ENCODE measurements around the gene TWNK.
A peak's percentile ranks its signal among the peaks of the same experiment; 100 is the strongest.

Gene TWNK

DNA sequence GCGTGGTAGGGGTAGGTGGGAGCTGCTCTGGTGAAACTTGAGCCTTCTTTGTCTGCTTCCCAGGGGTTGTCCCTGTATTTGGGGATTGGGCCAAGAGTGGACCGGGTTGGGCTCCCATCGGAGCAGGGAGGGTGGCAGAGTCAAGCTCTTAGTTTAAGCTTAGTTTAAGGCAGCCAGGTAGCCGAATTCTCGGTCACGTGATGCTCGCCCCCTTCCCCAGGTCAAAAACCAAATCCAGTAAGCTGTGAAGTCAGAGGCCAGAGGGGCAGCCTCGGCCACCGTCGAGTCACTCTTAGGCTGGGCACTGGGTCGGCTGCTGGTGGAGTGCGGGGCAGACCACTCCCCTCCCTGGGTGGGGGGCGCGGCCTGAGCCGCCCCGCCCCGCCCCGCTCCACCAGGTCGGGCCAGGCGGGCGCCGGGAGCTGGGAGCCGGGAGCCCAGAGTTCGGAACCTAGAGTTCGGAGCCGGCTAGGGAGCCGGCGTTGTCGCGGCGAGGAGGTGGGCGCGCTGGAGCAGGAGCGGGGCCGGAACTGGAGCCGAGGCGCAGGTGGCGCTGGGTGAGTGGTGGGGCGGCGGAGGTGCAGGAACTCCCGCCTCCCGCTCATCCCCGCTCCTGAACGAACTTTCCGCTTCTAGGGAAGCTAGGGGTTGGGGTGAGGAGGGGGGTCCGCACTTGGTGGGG is 9.5 kb downstream of the TWNK start:
- peak; percentile 86 for DNase-seq (ENCODE audit: low spot score)

GRCh38 chr10:100997360-100998182 is 10.2 kb downstream of the TWNK start:
- DNase-seq (ENCODE audit: low spot score) = peak; percentile 86

DNA sequence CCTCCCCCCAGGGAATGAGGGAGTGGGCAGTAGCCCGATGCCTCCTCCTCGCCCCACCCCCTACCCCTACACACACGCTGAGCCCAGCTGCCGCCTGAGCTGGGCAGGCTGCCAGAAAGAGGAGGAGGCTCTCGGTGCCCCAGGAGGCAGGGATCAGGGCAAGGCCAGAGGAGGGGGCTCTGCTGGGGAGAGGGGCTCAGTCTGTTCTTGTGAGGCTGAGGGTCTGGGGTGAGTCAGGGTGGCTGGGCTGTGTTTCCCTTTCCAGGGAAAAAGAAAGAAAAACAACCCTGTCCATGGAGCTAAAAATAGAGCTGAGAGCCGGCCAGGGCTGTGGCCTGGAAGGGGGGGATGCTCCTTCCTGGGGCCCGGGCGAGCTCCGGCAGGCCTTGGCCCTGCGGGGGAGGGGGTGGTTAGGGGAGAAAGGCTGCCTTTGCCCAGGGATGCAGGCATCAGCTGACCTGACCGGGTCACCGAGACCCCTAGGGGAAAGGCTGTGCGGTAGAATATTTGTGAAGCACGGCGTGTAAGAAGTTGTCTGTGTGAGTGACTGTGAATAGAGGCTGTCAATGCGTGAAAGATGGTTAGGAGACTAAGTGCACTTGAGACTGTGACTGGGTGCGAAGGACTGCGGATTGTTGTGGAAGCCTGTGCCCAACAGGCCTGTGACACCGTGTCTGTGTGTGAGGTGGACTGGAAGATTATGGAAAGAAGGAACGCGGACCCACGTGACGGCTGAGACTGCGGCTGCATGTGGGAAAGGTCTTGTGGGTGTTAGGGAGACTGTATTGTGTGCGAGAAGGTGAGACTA is 11.0 kb downstream of the TWNK start:
- peak; percentile 82 for DNase-seq (ENCODE audit: low spot score)

- DNase-seq (ENCODE audit: low spot score) = peak; percentile 90
These were observed 11.8 kb downstream of the TWNK start for GRCh38 chr10:100998991-100999741.

DNA sequence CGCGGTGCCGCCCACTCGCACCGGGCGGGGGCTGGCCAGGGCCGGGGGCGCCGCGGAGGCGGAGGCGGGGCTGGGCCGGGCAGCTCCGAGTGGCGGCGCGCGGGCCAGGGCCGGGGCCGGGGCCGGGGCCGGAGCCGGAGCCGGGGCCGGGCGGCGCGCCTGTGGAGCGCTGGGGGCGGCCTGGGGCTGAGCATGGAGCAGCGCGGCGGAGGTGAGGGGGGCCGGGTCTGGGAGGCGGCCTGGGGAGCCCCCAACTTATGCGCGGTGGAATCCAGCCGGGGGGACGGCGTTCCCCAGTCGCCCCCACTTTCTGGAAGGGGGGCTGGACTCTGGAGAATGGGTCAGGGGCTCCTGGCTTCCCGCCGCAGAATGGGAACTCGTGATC is 12.4 kb downstream of the TWNK start, which contains the start of gene LZTS2:
Gene LZTS2 (plus strand): TSS at position 67 of the 385 bp plus-strand sequence. CDS start 2,731 bp downstream, outside the sequence.
- DNase-seq (ENCODE audit: low spot score) = no peak

GRCh38 chr10:101000127-101000914 is 13.0 kb downstream of the TWNK start:
- DNase-seq (ENCODE audit: low spot score) = no peak

- DNase-seq (ENCODE audit: low spot score) = no peak
These were observed 13.7 kb downstream of the TWNK start for GRCh38 chr10:101000915-101001658.

DNA sequence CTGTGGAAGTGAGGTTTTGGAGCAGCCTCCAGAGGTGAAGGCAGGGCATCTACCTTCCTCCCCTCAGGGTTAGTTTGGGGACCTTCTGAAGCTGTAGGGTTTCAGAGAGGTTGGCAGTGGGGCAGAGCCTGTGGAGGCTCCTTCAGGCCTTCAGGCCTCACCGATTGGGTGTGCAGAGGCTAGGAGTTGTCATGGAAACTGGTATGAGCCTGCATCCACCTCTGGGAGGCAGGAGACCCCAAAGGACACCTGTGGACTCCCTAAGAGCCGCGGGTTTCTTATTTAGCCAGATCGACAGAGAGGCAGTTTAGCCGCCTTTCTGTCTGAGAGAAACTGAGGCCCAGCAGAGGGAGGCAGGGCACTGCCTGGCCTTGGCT is 14.3 kb downstream of the TWNK start:
- no peak for DNase-seq (ENCODE audit: low spot score)

- DNase-seq (ENCODE audit: low spot score) = no peak
These were observed 15.1 kb downstream of the TWNK start for GRCh38 chr10:101002456-101002855.

DNA sequence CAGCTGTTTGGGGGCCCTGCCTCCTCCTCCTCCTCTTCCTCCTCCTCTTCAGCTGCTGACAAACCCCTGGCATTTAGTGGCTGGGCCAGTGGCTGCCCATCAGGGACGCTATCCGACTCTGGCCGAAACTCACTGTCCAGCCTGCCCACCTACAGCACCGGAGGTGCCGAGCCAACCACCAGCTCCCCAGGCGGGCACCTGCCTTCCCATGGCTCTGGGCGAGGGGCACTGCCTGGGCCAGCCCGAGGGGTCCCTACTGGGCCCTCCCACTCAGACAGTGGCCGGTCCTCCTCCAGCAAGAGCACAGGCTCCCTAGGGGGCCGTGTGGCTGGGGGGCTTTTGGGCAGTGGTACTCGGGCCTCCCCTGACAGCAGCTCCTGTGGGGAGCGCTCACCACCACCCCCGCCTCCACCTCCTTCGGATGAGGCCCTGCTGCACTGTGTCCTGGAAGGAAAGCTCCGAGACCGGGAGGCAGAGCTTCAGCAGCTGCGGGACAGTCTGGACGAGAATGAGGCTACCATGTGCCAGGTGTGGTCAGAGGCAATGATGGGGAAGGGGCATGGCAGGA is 16.4 kb downstream of the TWNK start:
- DNase-seq (ENCODE audit: low spot score) = no peak

- DNase-seq (ENCODE audit: low spot score) = no peak
These were observed 18.0 kb downstream of the TWNK start for GRCh38 chr10:101005361-101005760.

GRCh38 chr10:101005869-101006567 is 18.7 kb downstream of the TWNK start:
- no peak for DNase-seq (ENCODE audit: low spot score)

- no peak for DNase-seq (ENCODE audit: low spot score)
These were observed 19.3 kb downstream of the TWNK start for GRCh38 chr10:101006593-101007098.

DNA sequence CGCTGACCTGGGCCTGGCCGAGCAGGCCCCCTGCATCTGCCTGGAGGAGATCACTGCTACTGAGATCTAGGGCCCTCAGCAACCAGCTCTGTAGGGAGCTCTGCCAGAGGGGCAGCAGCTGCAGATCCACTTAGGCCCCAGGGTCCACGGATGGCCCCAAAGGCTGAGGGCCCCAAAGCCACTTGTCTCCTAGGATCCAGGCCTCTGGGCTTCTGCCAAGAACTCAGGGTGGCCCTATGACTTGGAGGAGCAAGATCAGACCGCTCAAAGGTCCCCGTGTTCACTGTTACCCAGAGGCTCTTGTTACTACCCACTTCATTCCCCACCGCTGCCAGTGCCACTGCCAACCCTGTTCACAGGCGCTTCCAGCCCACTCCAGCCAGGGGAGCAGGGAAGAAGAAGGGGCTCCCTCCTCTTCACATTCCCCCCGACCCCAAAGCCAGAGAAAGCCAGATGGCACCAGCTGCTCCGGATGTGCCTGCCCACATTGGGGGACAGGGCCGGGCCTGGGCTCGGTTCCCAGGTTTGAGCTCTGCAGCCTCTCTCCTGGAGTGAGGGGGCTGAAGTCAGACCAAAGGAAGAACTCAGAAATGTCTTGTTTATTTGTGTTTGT is 19.9 kb downstream of the TWNK start:
- no peak for DNase-seq (ENCODE audit: low spot score)

GRCh38 chr10:101007915-101008822 is 20.8 kb downstream of the TWNK start:
- DNase-seq (ENCODE audit: low spot score) = no peak

DNA sequence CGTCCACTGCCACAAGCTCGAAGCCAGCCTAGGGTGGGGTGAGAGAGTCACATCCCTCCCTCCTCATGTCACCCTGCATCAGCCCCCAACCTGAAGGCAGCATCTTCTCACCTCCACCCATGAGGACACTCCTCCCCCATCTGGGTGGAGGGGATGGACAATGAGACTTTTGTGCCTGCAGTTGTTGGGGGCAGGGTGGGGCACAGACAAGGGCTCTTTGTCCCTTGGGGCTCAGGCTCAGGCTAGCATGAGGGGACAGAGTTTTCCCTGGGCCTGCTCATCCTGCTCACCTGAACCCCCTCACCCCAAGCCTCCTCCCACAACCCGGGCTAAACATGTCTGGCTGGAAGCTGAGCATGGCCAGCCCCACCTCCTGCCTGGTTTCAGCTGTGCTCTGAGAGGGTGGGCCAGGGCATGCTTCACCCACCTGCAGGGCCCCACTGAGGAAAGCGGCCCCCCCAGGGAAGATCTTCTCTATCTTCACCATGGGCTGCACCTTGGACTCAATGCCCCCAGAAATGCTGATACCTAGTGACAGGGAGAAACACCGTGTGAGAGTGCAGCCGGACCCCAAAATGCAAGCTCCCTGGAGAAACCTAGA is 21.6 kb downstream of the TWNK start:
- DNase-seq (ENCODE audit: low spot score) = no peak

GRCh38 chr10:101010329-101010728 is 23.0 kb downstream of the TWNK start:
- DNase-seq (ENCODE audit: low spot score) = no peak
